Peyer's patch (tissue), 4 donors: ENCODE data around the gene AUP1.

Source experiments
- CTCF ChIP-seq, 6 experiments: fragments of 450-650 bp in 4 of 6; fragments of 200-600 bp in 2 of 6; sonication (generic) in 1 of 6; IDR thresholded peaks; one replicate each; pipeline ENCODE4 v1.5.1; 2017 to 2019; ENCODE audit warnings: antibody characterized with exemption in 6 of 6, mild to moderate bottlenecking in 3 of 6, moderate library complexity in 1 of 6
- POLR2A ChIP-seq, 2 donors: fragments of 450-650 bp; IDR thresholded peaks; one replicate each; pipeline ENCODE4 v1.5.1; 2017; ENCODE audit warnings: antibody characterized with exemption in 2 of 2, mild to moderate bottlenecking in 2 of 2, moderate library complexity in 2 of 2

GRCh38 chr2:74576863-74577229 lies 47.3 kb upstream of the AUP1 start:
- TF ChIP-seq CTCF (IDR thresholded peaks at IDR 0.05) (no peak), POLR2A (IDR thresholded peaks at IDR 0.05) (no peak)
